ENCODE data around the gene AP5M1.

AP5M1 gene

GRCh38 chr14:57345106-57345505 is 76.3 kb downstream of the AP5M1 start:
- no peaks in the 10 kb centered on the region for H3K27me3 ChIP-seq
- H3K36me3 ChIP-seq: no peaks in the 10 kb centered on the region

GRCh38 chr14:57346741-57347140 is 78.0 kb downstream of the AP5M1 start:
- Histone ChIP-seq H3K27ac (no peak overlapping the region), H3K27me3 (no peaks in the 10 kb centered on the region), H3K4me3 (no peak overlapping the region), H4K20me1 (no peaks in the 10 kb centered on the region), H3K9me3 (replicated peaks in 1 of 11) (peaks cover 0 to 6% (median 0%) of the 10 kb centered on the region in 11 experiments; a peak in 2 of 22 replicates), H3K4me1 (no peaks in the 10 kb centered on the region), H3K36me3 (no peaks in the 10 kb centered on the region), H3K4me2 (no peak overlapping the region), H3K9ac (no peak overlapping the region)
- no peak for TF ChIP-seq Cebpa-rat (IDR thresholded peaks at IDR 0.05)

More at GRCh38 chr14:57345106-57345505, 76.3 kb downstream of the AP5M1 start:
- peaks cover 0 to 6% (median 0%) of the 10 kb centered on the region in 11 experiments; a peak in 2 of 22 replicates for H3K9me3 ChIP-seq (replicated peaks in 1 of 11)
- no peak overlapping the region for H3K4me3 ChIP-seq
- H3K27ac ChIP-seq: no peak overlapping the region
- no peak overlapping the region for H3K4me2 ChIP-seq
- no peak overlapping the region for H3K9ac ChIP-seq
- TF ChIP-seq Cebpa-rat (IDR thresholded peaks at IDR 0.05): no peak
- H4K20me1 ChIP-seq: no peaks in the 10 kb centered on the region
- H3K4me1 ChIP-seq: no peaks in the 10 kb centered on the region
